Testis (tissue), 3 donors: Measurements from ENCODE around the gene SVOPL. TPM values are rescaled to one million over a fixed set of nuclear protein-coding genes. Genes with fewer than 3 reads are reported as not detected.

ENCODE experiments used
- DNase-seq: peaks from one replicate; pipeline ENCODE4 v3.0.0-alpha.2; 2019
- H3K27ac ChIP-seq, 2 donors: fragments of 200-600 bp; sonication (generic); one replicate each; pipeline ENCODE4 v1.5.1; 2019
- H3K27me3 ChIP-seq: fragments of 200-600 bp; sonication (generic); one replicate; pipeline ENCODE4 v1.5.1; 2019
- H3K36me3 ChIP-seq: fragments of 200-600 bp; sonication (generic); one replicate; pipeline ENCODE4 v1.5.1; 2017; ENCODE audit warnings: low read depth; ENCODE audit errors: missing control alignments
- H3K4me1 ChIP-seq: fragments of 200-600 bp; sonication (generic); one replicate; pipeline ENCODE4 v1.5.1; 2019
- H3K4me3 ChIP-seq, 2 donors: fragments of 200-600 bp; sonication (generic); one replicate each; pipeline ENCODE4 v1.5.1; 2017 to 2019
- H3K9me3 ChIP-seq: fragments of 200-600 bp; sonication (generic); one replicate; pipeline ENCODE4 v1.5.1; 2017
- POLR2A ChIP-seq: fragments of 450-650 bp; IDR thresholded peaks from one replicate; pipeline ENCODE4 v1.6.1; 2017; ENCODE audit warnings: antibody characterized with exemption, mild to moderate bottlenecking, moderate library complexity
- WGBS, 2 donors: methylation state at CpG; one replicate each; pipeline ENCODE4 v1.1.5; 2018; 5-methylcytosine and 5-hydroxymethylcytosine counted together
- intact Hi-C: fragments of 100-400 bp; cut with DNase I; formaldehyde crosslinking; loops from one replicate; pipeline ENCODE4 v1.15.1; 2023; ENCODE audit warnings: low total_unique reads
- polyA plus RNA-seq: library from polyadenylated mRNA; stranded (reverse); fragments of 350-450 nt; fragmentation: Illumina TruSeq; extraction: RNeasy Lipid Tissue Mini Kit (QIAGEN cat#74804); gene quantifications from one replicate; pipeline ENCODE4 v1.2.3, GENCODE V29; 2014; ENCODE audit warnings: low read depth, low replicate concordance; ENCODE audit not compliant: insufficient read depth
- total RNA-seq, 2 donors: library from RNA; depleted of rRNA; stranded (reverse); fragments of >200 nt; gene quantifications; one replicate each; pipeline ENCODE4 v1.2.3, GENCODE V29; 2016
- TF ChIP-seq, protein P1 (sequence below), 3 experiments: fragments of 450-650 bp in 2 of 3; fragments of 200-600 bp in 1 of 3; sonication (generic) in 1 of 3; IDR thresholded peaks; one replicate each; pipeline ENCODE4 v1.5.1; 2016 to 2019; ENCODE audit warnings: antibody characterized with exemption in 3 of 3, mild to moderate bottlenecking in 2 of 3, moderate library complexity in 1 of 3

The SVOPL gene
- total and polyA plus RNA-seq, 3 donors from 2014 or later: 1.1 to 4.0 (median 1.7) TPM

DNA sequence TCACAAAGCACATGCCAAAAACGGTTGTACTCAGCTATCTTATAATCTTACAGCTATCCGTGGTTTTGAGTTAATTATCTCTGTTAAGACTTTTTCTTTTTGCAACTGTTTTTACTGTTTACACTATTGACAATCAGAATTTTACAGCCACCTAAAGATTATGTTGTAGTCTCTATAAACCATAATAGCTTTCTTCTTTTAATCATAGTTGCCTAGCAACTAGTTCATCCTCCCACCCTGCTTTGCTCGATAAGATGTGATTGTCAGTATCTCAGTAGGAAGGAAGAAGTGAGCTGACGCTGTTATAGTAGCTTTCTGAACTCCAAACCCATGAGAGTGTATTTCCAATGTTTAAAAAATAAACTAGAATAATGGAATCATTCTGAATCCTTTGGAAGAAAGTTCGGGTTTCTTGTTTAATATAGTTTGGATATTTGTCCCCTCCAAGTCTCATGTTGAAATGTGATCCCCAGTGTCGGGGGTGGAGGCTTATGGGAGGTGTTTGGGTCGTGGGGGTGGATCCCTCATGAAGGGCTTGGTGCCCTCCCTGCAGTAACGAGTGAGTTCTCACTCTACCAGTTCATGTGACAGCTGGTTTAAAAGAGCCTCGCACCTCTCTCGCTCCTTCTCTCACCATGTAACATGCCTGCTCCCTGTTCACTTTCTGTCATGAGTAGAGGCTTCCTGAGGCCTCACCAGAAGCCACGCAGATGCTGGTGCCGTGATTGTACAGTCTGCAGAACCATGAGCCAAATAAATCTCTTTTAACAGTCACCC is 68.1 kb downstream of the SVOPL start:
- no peak overlapping the region for H3K4me3 ChIP-seq
- no peaks in the 10 kb centered on the region for H3K4me1 ChIP-seq
- no peak for TF ChIP-seq POLR2A
- TF ChIP-seq, protein P1, sequence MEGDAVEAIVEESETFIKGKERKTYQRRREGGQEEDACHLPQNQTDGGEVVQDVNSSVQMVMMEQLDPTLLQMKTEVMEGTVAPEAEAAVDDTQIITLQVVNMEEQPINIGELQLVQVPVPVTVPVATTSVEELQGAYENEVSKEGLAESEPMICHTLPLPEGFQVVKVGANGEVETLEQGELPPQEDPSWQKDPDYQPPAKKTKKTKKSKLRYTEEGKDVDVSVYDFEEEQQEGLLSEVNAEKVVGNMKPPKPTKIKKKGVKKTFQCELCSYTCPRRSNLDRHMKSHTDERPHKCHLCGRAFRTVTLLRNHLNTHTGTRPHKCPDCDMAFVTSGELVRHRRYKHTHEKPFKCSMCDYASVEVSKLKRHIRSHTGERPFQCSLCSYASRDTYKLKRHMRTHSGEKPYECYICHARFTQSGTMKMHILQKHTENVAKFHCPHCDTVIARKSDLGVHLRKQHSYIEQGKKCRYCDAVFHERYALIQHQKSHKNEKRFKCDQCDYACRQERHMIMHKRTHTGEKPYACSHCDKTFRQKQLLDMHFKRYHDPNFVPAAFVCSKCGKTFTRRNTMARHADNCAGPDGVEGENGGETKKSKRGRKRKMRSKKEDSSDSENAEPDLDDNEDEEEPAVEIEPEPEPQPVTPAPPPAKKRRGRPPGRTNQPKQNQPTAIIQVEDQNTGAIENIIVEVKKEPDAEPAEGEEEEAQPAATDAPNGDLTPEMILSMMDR (IDR thresholded peaks at IDR 0.05): no peak
- no peaks in the 10 kb centered on the region for H3K9me3 ChIP-seq
- no peak for DNase-seq
- 56 to 61% methylated on average over 12 of the region's 12 CpGs for WGBS, 2 donors
- H3K36me3 ChIP-seq: no peaks in the 10 kb centered on the region
- H3K27ac ChIP-seq: no peak overlapping the region
- intact Hi-C loops: no loop called here
- no peaks in the 10 kb centered on the region for H3K27me3 ChIP-seq

DNA sequence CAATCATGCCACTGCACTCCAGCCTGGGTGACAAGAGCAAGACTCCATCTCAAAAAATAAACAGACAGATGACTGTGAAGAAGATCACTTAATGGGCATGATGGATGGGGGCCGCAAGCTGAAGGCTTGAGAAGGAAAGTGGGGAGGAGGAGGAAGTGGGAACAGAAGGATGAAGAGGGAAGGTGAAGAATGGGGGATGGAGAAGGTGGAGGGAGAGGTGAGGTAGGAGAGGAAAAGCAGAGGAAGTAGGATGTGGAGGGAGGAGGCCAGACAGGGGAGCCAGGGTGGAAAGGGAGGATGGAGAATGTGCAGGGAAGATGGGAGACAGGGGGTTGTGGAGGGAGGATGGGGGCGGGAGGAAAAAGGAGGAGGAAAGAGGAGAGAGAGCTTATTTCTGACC is 68.8 kb downstream of the SVOPL start:
- TF ChIP-seq, protein P1 (IDR thresholded peaks at IDR 0.05): no peak
- no peak for TF ChIP-seq POLR2A
- 70 to 73% methylated on average over 2 of the region's 2 CpGs for WGBS, 2 donors
- no peaks in the 10 kb centered on the region for H3K36me3 ChIP-seq
- H3K27me3 ChIP-seq: no peaks in the 10 kb centered on the region
- H3K4me3 ChIP-seq: no peak overlapping the region
- intact Hi-C loops: no loop called here
- no peaks in the 10 kb centered on the region for H3K4me1 ChIP-seq
- H3K9me3 ChIP-seq: no peaks in the 10 kb centered on the region
- H3K27ac ChIP-seq: no peak overlapping the region
- DNase-seq: no peak

DNA sequence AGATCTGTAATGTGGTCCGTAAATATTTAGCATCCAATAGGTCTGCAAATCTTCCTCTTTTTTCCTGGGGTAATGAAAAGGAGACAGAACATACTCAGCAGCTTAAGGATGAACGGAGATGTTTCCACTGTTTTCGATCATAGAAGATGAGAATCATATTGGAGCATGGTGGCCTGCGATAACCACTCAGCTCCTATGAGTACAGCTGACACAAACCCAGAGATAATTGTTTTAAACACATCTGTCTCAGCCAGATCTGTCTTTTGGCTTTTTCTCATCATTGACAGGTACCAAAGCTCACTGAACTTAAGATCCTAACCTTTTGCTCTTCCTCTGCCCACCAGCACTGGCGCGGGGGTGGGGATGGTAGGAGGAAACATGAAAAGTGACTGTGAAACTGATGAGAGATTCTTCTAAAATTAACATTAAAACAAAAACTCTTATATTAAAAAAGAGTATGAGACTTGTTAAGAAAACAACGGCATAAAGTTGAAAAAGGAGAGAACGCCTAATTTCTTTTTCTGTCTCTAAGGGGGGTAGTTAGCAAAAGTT is 71.0 kb downstream of the SVOPL start:
- H3K4me1 ChIP-seq: no peaks in the 10 kb centered on the region
- H3K27ac ChIP-seq: no peak overlapping the region
- intact Hi-C loops: no loop called here
- H3K36me3 ChIP-seq: no peaks in the 10 kb centered on the region
- H3K27me3 ChIP-seq: no peaks in the 10 kb centered on the region
- WGBS, 2 donors: 95% methylated on average over 8 of the region's 8 CpGs
- TF ChIP-seq POLR2A: no peak
- TF ChIP-seq, protein P1 (IDR thresholded peaks at IDR 0.05): no peak
- no peak for DNase-seq
- H3K4me3 ChIP-seq: no peak overlapping the region
- no peaks in the 10 kb centered on the region for H3K9me3 ChIP-seq

DNA sequence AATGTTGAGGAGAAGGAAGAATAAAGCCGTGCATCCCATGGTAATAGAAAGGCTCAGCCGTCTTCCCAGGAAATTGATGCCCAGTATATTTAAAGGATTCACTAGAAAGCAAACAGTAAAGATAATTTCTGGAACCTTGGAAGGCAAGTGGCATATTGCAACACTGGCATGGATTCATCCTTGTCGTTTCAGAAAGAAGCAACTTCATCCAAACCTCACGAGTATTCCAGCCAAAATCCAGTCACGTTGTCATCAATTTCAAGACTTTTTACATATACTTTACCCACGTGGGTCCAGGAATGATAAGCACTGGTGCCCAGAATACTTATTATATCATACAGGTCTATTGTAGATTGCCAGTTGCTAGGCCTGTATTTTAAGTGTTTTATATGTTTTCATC is 73.8 kb downstream of the SVOPL start:
- Histone ChIP-seq H3K36me3 (no peaks in the 10 kb centered on the region), H3K9me3 (no peaks in the 10 kb centered on the region), H3K4me1 (no peaks in the 10 kb centered on the region), H3K27ac (no peak overlapping the region), H3K27me3 (no peaks in the 10 kb centered on the region), H3K4me3 (no peak overlapping the region)
- intact Hi-C loops: no loop called here
- DNase-seq: no peak
- TF ChIP-seq POLR2A: no peak
- TF ChIP-seq, protein P1 (IDR thresholded peaks at IDR 0.05): no peak
- WGBS, 2 donors: 81 to 85% methylated on average over 6 of the region's 6 CpGs

DNA sequence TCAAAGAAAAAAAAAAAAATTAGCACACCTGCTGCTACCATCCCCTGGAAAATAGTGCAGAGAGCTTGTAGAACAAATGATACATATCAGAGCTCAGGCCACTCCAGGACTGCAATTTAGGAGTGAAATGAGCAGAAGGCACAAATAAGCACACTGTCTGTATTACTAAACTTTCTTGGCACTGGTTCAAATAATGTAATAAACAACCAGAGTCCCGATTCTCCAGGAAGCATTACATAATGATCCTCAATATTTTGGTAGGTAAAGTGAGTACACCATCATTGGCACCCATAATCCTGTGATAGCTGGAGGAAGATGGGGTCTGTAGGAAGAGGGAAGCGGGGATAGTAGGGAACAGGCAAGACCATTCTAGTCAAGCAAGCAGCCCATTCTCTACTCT is 74.3 kb downstream of the SVOPL start:
- H3K4me3 ChIP-seq: no peak overlapping the region
- no peaks in the 10 kb centered on the region for H3K4me1 ChIP-seq
- H3K9me3 ChIP-seq: no peaks in the 10 kb centered on the region
- WGBS, 2 donors: 67 to 77% methylated on average over 2 of the region's 2 CpGs
- intact Hi-C loops: no loop called here
- DNase-seq: no peak
- H3K27ac ChIP-seq: no peak overlapping the region
- no peaks in the 10 kb centered on the region for H3K27me3 ChIP-seq
- TF ChIP-seq POLR2A: no peak
- TF ChIP-seq, protein P1 (IDR thresholded peaks at IDR 0.05): no peak
- H3K36me3 ChIP-seq: no peaks in the 10 kb centered on the region
